ENCODE data around the gene ZFYVE28.

The ZFYVE28 gene

DNA sequence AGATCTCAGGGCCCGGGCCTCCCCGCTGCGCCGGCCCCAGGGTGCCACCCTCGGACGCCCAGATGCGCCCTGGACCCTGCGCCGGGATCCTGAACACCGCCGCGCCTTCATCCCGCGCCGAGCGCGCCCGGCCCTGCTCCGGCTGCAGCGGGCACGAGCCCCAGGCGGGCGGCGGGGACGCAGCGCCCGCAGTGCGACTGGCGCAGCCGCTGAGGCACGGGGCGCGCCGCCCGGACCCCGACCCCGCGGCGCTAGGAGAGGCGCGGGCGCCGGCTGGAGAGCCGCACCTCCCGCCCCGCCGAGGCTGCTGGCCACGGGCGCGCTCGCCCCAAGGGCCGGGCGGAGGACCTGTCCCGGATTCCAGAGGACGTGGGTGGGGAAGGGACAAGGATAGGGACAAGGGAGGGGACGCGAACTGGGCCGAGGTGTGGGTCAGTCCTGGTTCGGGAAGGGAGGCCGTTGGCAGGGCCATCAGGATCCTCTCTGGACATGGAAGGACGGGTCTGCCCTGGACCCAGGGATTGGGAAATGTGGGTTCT is 1.1 kb downstream of the ZFYVE28 start:
- H3K27me3 ChIP-seq (ENCODE audit: control insufficient read depth in 2 of 2, insufficient read depth in 2 of 2, low read length in 2 of 2) = peaks cover 6 to 21% of the 10 kb centered on the region in 2 donors
- H3K9me3 ChIP-seq (ENCODE audit: control insufficient read depth in 2 of 2, low read length in 2 of 2) = no peaks in the 10 kb centered on the region
- H3K27ac ChIP-seq (ENCODE audit: low read depth in 2 of 2, low read length in 2 of 2) = peak overlapping the region; percentile 72 to 87
- peaks cover 40 to 45% of the 10 kb centered on the region in 2 donors for H3K4me1 ChIP-seq (ENCODE audit: control insufficient read depth in 2 of 2, insufficient read depth in 2 of 2, low read length in 2 of 2)
- peak overlapping the region; percentile 70 to 88 for H3K9ac ChIP-seq (ENCODE audit: low read depth in 1 of 2, low read length in 2 of 2)
- H3K4me3 ChIP-seq (ENCODE audit: low read length in 2 of 2) = peak overlapping the region; percentile 63 to 79
- no peaks in the 10 kb centered on the region for H3K36me3 ChIP-seq (ENCODE audit: control insufficient read depth in 2 of 2, insufficient read depth in 2 of 2, low read length in 2 of 2)

DNA sequence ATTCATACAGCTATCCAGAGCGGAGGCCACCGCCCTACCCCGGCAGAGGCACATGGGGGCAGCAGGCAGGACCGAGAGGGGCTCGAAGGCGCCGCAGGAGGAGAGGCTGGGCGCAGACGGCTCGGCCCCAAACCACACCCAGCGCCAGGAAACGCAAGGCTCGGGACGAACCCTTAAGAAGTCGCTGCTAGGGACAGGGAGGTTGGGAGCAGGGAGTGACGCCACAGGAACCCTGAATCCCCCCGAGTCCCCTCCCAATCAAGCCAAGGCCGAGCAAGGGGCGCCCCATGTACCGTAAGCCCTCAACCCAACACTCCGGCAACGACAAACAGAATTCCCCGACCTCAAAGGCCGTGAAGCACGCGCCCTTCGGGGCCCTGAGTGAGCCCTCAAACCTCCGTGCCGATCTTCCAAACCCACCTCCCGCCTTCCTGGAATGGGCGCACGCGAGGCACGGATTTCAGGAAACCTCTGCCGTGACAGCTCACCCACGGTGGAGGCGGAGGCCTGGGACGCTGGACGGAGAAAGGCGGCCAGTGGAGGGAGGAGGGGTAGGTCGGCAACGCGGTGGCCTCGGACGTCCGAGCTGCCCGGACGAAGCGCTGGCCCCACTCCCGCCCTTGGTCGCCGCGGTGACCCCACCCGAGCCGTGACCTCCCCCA is 1.8 kb downstream of the ZFYVE28 start:
- Histone ChIP-seq H3K27me3 (ENCODE audit: control insufficient read depth in 2 of 2, insufficient read depth in 2 of 2, low read length in 2 of 2) (peaks cover 6 to 19% of the 10 kb centered on the region in 2 donors), H3K4me3 (ENCODE audit: low read length in 2 of 2) (peak overlapping the region; percentile 63 to 79), H3K27ac (ENCODE audit: low read depth in 2 of 2, low read length in 2 of 2) (peak overlapping the region; percentile 71 to 87), H3K9me3 (ENCODE audit: control insufficient read depth in 2 of 2, low read length in 2 of 2) (no peaks in the 10 kb centered on the region), H3K4me1 (ENCODE audit: control insufficient read depth in 2 of 2, insufficient read depth in 2 of 2, low read length in 2 of 2) (peaks cover 46 to 51% of the 10 kb centered on the region in 2 donors), H3K9ac (ENCODE audit: low read depth in 1 of 2, low read length in 2 of 2) (peak overlapping the region; percentile 70 to 88), H3K36me3 (ENCODE audit: control insufficient read depth in 2 of 2, insufficient read depth in 2 of 2, low read length in 2 of 2) (no peaks in the 10 kb centered on the region)

DNA sequence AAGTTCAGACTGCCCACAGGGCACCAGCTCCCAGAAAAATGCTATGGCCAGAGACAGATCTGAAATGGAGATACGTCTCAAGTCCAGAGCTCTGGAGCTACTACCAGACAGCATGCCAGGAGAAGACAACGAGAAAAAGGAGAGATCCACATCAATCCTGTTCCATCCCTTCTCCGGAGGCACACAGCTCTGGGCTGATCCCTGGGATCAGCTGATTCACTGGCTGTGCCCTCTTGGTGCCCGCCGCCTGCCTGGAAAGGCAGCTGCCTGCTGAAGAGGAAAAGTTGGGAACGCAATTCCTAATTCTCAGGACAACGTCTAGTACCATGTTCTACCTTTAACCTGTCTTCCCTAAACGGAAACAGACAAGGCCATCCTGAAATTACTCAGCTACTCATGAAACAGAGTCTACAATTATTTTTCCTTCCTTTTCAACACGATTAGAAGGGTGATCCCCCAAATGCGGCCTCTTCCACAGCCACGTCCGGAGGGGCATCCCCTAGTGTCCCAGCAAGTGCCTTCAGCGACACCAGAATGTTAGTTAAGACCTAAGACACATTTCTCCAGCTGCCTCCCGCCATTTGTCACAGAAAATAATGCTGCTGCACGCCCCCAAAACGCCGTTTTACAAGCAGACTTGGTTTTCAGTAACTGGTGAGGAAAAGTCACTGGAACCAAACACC is 2.4 kb downstream of the ZFYVE28 start:
- Histone ChIP-seq H3K4me1 (ENCODE audit: control insufficient read depth in 2 of 2, insufficient read depth in 2 of 2, low read length in 2 of 2) (peaks cover 50 to 56% of the 10 kb centered on the region in 2 donors), H3K4me3 (ENCODE audit: low read length in 2 of 2) (peak overlapping the region; percentile 63 to 79), H3K27ac (ENCODE audit: low read depth in 2 of 2, low read length in 2 of 2) (peak overlapping the region; percentile 71 to 87), H3K27me3 (ENCODE audit: control insufficient read depth in 2 of 2, insufficient read depth in 2 of 2, low read length in 2 of 2) (peaks cover 6 to 19% of the 10 kb centered on the region in 2 donors), H3K9ac (ENCODE audit: low read depth in 1 of 2, low read length in 2 of 2) (peak overlapping the region; percentile 70 to 88), H3K36me3 (ENCODE audit: control insufficient read depth in 2 of 2, insufficient read depth in 2 of 2, low read length in 2 of 2) (no peaks in the 10 kb centered on the region), H3K9me3 (ENCODE audit: control insufficient read depth in 2 of 2, low read length in 2 of 2) (no peaks in the 10 kb centered on the region)

DNA sequence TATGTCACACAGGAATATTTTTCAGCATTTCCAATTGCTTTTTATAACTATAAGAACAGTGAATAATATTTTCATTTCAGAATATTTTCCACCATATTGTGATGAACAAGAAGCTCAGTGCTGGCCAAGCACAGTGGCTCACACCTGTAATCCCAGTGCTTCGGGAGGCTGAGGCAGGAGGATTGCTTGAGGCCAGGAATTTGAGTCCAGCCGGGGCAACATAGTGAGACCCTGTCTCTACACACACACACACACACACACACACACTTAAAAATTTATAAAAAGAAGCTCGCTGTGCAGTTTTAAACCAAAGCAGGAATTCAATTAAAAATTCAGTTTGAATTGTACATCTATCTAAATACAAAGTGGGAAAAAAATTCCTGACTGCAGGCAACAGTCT is 3.2 kb downstream of the ZFYVE28 start:
- Histone ChIP-seq H3K4me3 (ENCODE audit: low read length in 2 of 2) (no peak overlapping the region), H3K27me3 (ENCODE audit: control insufficient read depth in 2 of 2, insufficient read depth in 2 of 2, low read length in 2 of 2) (peaks cover 5 to 13% of the 10 kb centered on the region in 2 donors), H3K36me3 (ENCODE audit: control insufficient read depth in 2 of 2, insufficient read depth in 2 of 2, low read length in 2 of 2) (no peaks in the 10 kb centered on the region), H3K4me1 (ENCODE audit: control insufficient read depth in 2 of 2, insufficient read depth in 2 of 2, low read length in 2 of 2) (peaks cover 50 to 56% of the 10 kb centered on the region in 2 donors), H3K9ac (ENCODE audit: low read depth in 1 of 2, low read length in 2 of 2) (no peak overlapping the region), H3K27ac (ENCODE audit: low read depth in 2 of 2, low read length in 2 of 2) (no peak overlapping the region), H3K9me3 (ENCODE audit: control insufficient read depth in 2 of 2, low read length in 2 of 2) (no peaks in the 10 kb centered on the region)

DNA sequence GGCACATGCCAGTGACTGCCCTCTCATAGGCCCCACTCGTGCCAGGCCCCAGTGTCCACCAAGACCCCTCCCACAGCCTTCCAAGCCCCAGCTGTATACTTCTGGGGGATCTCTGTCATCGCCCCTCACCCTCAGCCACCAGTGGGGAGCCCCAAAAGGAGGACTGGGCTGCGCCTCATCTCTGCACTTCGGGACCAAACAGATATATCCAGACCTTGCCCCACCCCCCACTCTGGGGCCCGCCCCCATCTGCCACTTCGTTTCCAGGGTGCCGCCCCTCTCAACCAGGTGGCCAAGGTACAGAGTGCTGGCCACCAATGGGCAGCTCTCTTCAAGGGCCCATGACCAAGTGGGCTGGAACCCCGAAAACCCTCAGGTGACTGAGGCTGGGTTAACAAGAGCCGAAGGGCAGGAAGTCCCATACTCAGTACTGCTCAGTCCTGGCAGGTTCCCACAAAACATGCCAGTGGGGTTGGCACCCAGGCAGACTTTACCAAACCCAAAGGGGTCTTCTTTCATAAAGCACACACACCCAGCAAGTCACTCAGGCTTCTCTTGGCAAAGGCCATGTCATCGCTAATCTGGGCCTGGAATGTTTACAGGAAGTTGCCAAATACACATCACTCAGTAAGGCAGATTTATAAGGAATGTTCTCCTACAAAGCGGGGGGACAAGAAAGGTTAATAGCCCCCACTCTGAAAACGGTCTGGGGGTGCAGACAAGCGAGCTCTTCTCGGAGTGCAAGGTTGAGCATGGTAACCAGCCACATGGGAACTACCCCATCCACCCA is 4.4 kb downstream of the ZFYVE28 start:
- H3K4me3 ChIP-seq (ENCODE audit: low read length in 2 of 2) = peak overlapping the region; percentile 56 to 71
- H3K9me3 ChIP-seq (ENCODE audit: control insufficient read depth in 2 of 2, low read length in 2 of 2) = no peaks in the 10 kb centered on the region
- H3K9ac ChIP-seq (ENCODE audit: low read depth in 1 of 2, low read length in 2 of 2) = peak overlapping the region; percentile 74 to 77
- H3K36me3 ChIP-seq (ENCODE audit: control insufficient read depth in 2 of 2, insufficient read depth in 2 of 2, low read length in 2 of 2) = no peaks in the 10 kb centered on the region
- H3K27ac ChIP-seq (ENCODE audit: low read depth in 2 of 2, low read length in 2 of 2) = peak overlapping the region; percentile 96 to 97
- H3K4me1 ChIP-seq (ENCODE audit: control insufficient read depth in 2 of 2, insufficient read depth in 2 of 2, low read length in 2 of 2) = peaks cover 44 to 49% of the 10 kb centered on the region in 2 donors
- H3K27me3 ChIP-seq (ENCODE audit: control insufficient read depth in 2 of 2, insufficient read depth in 2 of 2, low read length in 2 of 2) = peaks cover 0 to 13% of the 10 kb centered on the region in 2 donors

DNA sequence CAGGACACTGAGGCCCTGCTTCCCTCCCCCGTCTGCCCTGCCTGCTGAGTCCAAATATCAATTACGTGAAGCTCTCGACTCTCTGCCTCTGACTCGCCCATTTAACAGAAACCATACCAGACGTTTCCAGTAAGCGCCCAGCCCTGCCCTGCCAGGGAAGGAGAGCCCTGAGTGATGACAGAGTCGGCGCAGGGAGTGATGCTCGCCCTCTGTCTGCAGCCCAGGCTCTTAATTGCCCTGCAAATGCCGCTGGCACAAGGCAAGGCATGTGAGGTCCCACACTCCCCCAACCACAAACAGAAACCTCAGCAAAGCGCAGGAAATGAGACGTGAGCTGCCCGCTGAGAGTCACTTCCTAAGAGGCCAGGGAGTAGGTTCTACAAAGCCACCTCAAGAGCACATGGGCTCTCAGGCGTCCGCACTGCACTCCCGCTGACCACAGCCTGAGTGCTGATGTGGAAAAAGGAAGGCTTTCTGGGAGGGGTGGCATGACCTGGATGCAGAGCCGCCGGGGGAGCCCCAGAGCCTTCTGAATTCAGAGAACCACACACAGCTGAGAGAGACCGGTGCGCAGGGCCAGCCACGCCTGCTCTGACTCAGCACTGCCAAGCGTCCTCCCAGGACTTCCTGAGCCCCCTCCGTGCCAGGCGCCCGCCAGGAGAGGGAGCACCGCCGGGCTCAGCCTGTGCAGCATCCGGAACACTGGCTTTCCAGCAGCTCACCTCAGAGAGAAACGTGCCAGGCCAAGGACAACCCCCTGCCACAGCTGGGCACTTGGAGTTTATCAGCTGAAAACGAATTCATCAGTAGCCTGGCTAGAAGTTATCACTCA is 5.3 kb downstream of the ZFYVE28 start:
- H3K4me3 ChIP-seq (ENCODE audit: low read length in 2 of 2) = peak overlapping the region; percentile 56 to 71
- peak overlapping the region; percentile 96 to 97 for H3K27ac ChIP-seq (ENCODE audit: low read depth in 2 of 2, low read length in 2 of 2)
- H3K36me3 ChIP-seq (ENCODE audit: control insufficient read depth in 2 of 2, insufficient read depth in 2 of 2, low read length in 2 of 2) = no peaks in the 10 kb centered on the region
- peaks cover 42 to 47% of the 10 kb centered on the region in 2 donors for H3K4me1 ChIP-seq (ENCODE audit: control insufficient read depth in 2 of 2, insufficient read depth in 2 of 2, low read length in 2 of 2)
- H3K9me3 ChIP-seq (ENCODE audit: control insufficient read depth in 2 of 2, low read length in 2 of 2) = no peaks in the 10 kb centered on the region
- H3K27me3 ChIP-seq (ENCODE audit: control insufficient read depth in 2 of 2, insufficient read depth in 2 of 2, low read length in 2 of 2) = peaks cover 0 to 13% of the 10 kb centered on the region in 2 donors
- H3K9ac ChIP-seq (ENCODE audit: low read depth in 1 of 2, low read length in 2 of 2) = peak overlapping the region; percentile 74 to 77

DNA sequence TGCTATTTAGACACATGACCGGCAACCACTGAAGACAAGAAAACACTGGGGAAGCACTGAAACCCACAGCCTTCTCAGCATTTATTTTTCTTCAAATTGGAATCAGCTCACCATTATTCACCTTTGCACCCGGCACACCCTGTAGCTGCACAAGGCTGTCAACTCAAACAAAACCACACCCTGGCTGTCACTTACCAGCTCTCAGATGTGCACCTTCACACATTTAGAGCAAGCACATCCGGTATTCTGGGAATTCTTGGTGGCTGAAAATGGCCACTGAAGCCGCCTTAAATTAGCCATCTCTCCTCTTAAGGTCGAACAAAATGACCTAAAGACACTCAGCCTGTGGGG is 5.9 kb downstream of the ZFYVE28 start:
- Histone ChIP-seq H3K4me3 (ENCODE audit: low read length in 2 of 2) (peak overlapping the region; percentile 64 to 71), H3K9ac (ENCODE audit: low read depth in 1 of 2, low read length in 2 of 2) (peak overlapping the region; percentile 74 to 77), H3K27me3 (ENCODE audit: control insufficient read depth in 2 of 2, insufficient read depth in 2 of 2, low read length in 2 of 2) (peaks cover 0 to 13% of the 10 kb centered on the region in 2 donors), H3K4me1 (ENCODE audit: control insufficient read depth in 2 of 2, insufficient read depth in 2 of 2, low read length in 2 of 2) (peaks cover 37 to 41% of the 10 kb centered on the region in 2 donors), H3K9me3 (ENCODE audit: control insufficient read depth in 2 of 2, low read length in 2 of 2) (no peaks in the 10 kb centered on the region), H3K36me3 (ENCODE audit: control insufficient read depth in 2 of 2, insufficient read depth in 2 of 2, low read length in 2 of 2) (no peaks in the 10 kb centered on the region), H3K27ac (ENCODE audit: low read depth in 2 of 2, low read length in 2 of 2) (peak overlapping the region; percentile 96 to 97)

DNA sequence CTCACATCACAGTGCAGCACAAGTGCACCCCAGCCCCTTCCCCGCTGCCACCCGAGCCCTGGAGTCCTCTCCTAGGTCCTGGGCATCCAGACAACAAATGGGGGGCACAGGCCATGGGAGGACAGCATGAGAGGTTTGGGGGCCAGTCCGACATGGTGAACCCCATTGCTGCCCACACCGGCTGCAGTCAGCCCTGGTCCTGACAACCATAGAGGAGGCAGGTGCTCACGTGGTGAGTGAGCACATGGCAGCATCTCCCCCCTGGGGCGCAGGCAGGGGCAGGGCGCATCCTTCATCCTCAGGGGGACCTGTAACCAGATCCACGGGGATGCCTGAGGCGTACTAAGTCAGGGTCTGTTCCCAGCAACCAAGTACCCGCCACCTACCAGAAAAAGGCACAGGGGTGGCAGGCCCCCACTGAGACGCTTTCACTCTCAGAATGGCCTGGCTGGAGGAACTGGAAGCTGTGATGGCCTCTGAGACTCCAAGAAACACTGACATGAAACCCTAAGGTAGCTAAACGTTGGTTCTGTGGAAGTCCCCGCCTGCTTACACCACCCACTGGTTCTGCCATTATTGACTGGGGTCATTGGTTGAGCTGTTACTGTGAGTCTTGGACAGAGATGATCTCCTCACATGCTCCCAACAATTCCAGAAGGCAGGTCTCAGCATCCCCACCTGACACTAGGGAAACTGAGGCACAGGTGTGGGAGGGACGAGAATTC is 6.5 kb downstream of the ZFYVE28 start:
- H3K4me3 ChIP-seq (ENCODE audit: low read length in 2 of 2) = peak overlapping the region; percentile 64 to 71
- no peaks in the 10 kb centered on the region for H3K36me3 ChIP-seq (ENCODE audit: control insufficient read depth in 2 of 2, insufficient read depth in 2 of 2, low read length in 2 of 2)
- peak overlapping the region; percentile 96 to 97 for H3K27ac ChIP-seq (ENCODE audit: low read depth in 2 of 2, low read length in 2 of 2)
- no peaks in the 10 kb centered on the region for H3K9me3 ChIP-seq (ENCODE audit: control insufficient read depth in 2 of 2, low read length in 2 of 2)
- peaks cover 32 to 40% of the 10 kb centered on the region in 2 donors for H3K4me1 ChIP-seq (ENCODE audit: control insufficient read depth in 2 of 2, insufficient read depth in 2 of 2, low read length in 2 of 2)
- H3K9ac ChIP-seq (ENCODE audit: low read depth in 1 of 2, low read length in 2 of 2) = peak overlapping the region; percentile 74 to 77
- peaks cover 0 to 13% of the 10 kb centered on the region in 2 donors for H3K27me3 ChIP-seq (ENCODE audit: control insufficient read depth in 2 of 2, insufficient read depth in 2 of 2, low read length in 2 of 2)

DNA sequence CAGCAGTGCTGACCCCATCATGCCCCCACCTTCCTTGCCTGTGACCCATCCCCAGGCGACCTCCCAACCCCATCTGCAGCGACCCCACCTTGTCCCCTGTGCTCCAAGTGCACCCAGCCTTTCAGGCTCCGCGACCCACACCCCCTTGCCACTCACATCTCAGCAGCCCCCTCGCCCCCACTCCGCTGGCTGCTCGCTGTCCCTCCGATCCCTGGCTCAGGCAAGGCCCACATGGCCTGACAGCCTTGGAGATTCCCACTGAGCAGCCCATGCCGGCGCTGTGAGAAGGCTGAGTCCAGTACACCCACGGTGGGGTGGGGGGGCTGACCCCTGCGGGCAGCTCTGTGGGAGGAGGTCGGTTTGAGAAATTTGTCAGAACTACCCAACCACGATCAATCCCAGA is 9.1 kb downstream of the ZFYVE28 start:
- Histone ChIP-seq H3K27me3 (ENCODE audit: control insufficient read depth in 2 of 2, insufficient read depth in 2 of 2, low read length in 2 of 2) (no peaks in the 10 kb centered on the region), H3K27ac (ENCODE audit: low read depth in 2 of 2, low read length in 2 of 2) (no peak overlapping the region), H3K4me3 (ENCODE audit: low read length in 2 of 2) (no peak overlapping the region), H3K36me3 (ENCODE audit: control insufficient read depth in 2 of 2, insufficient read depth in 2 of 2, low read length in 2 of 2) (no peaks in the 10 kb centered on the region), H3K9me3 (ENCODE audit: control insufficient read depth in 2 of 2, low read length in 2 of 2) (no peaks in the 10 kb centered on the region), H3K9ac (ENCODE audit: low read depth in 1 of 2, low read length in 2 of 2) (no peak overlapping the region), H3K4me1 (ENCODE audit: control insufficient read depth in 2 of 2, insufficient read depth in 2 of 2, low read length in 2 of 2) (peaks cover 25 to 29% of the 10 kb centered on the region in 2 donors)

All from mucosa of rectum (tissue), 2 donors.